Colonic mucosa (tissue), 4 donors: ENCODE data around the gene STAB2. TPM values are rescaled to one million over a fixed set of nuclear protein-coding genes. Genes with fewer than 3 reads are reported as not detected.

Experiments used
- DNase-seq: peaks from one replicate; pipeline ENCODE4 v3.0.0-alpha.2; 2020
- H3K27ac ChIP-seq: fragments of 200-600 bp; one replicate; pipeline ENCODE4 v1.8.0; 2021
- H3K27me3 ChIP-seq: fragments of 200-600 bp; one replicate; pipeline ENCODE4 v1.8.0; 2021
- H3K36me3 ChIP-seq: fragments of 200-600 bp; one replicate; pipeline ENCODE4 v1.8.0; 2021
- H3K4me1 ChIP-seq: fragments of 200-600 bp; one replicate; pipeline ENCODE4 v1.8.0; 2021; ENCODE audit warnings: mild to moderate bottlenecking
- H3K4me3 ChIP-seq: fragments of 200-600 bp; one replicate; pipeline ENCODE4 v1.8.0; 2021
- H3K9ac ChIP-seq, 2 donors: one replicate each; pipeline ENCODE4 v1.7.0; 2013; ENCODE audit warnings: control low read depth in 2 of 2, low read depth in 2 of 2, low read length in 2 of 2
- H3K9me3 ChIP-seq: fragments of 200-600 bp; one replicate; pipeline ENCODE4 v1.8.0; 2021
- CTCF ChIP-seq: fragments of 200-600 bp; IDR thresholded peaks from one replicate; pipeline ENCODE4 v1.8.0; 2022; ENCODE audit warnings: antibody characterized with exemption, mild to moderate bottlenecking
- intact Hi-C: fragments of 100-400 bp; cut with DNase I; formaldehyde crosslinking; loops from one replicate; pipeline ENCODE4 v1.14.1; 2022
- total RNA-seq, 2 donors: library from RNA; stranded (reverse); fragmentation: NEBNext Ultra II Directional in 1 of 2; extraction: Animal tissue kit (Norgen Biotek cat#: 25700) in 1 of 2; gene quantifications; one replicate each; pipeline ENCODE4 v1.2.1, GENCODE V29; 2021
- donor health status: healthy.
- donor health status: DM: no; HTN: no; CAD: no.
- donor health status: DM: no; HTN: no; CAD: no.

The STAB2 gene
- total RNA-seq, 2 donors from 2014 or later = 0.56 to 1.0 TPM

GRCh38 chr12:103571286-103571685 is 15.8 kb upstream of the STAB2 start:
- peak; percentile 40 for DNase-seq
- Histone ChIP-seq H3K27ac (no peak overlapping the region), H3K27me3 (peaks cover 5% of the 10 kb centered on the region), H3K9me3 (no peaks in the 10 kb centered on the region), H3K36me3 (no peaks in the 10 kb centered on the region), H3K4me1 (no peaks in the 10 kb centered on the region), H3K4me3 (no peak overlapping the region), H3K9ac (no peak overlapping the region)
- intact Hi-C loops = no loop called here
- no peak for TF ChIP-seq CTCF

- Histone ChIP-seq H3K4me1 (no peaks in the 10 kb centered on the region), H3K9ac (no peak overlapping the region), H3K36me3 (no peaks in the 10 kb centered on the region), H3K27ac (no peak overlapping the region), H3K27me3 (peaks cover 5% of the 10 kb centered on the region), H3K4me3 (no peak overlapping the region), H3K9me3 (no peaks in the 10 kb centered on the region)
- TF ChIP-seq CTCF = no peak
- intact Hi-C loops = no loop called here
- no peak for DNase-seq
Observed at GRCh38 chr12:103572312-103573045, 14.6 kb upstream of the STAB2 start.

- Histone ChIP-seq H3K4me1 (no peaks in the 10 kb centered on the region), H3K9me3 (no peaks in the 10 kb centered on the region), H3K27me3 (peaks cover 5% of the 10 kb centered on the region), H3K9ac (no peak overlapping the region), H3K4me3 (no peak overlapping the region), H3K27ac (no peak overlapping the region), H3K36me3 (no peaks in the 10 kb centered on the region)
- no peak for TF ChIP-seq CTCF
- intact Hi-C loops = no loop called here
- DNase-seq = no peak
Observed at GRCh38 chr12:103573185-103573584, 13.9 kb upstream of the STAB2 start.

GRCh38 chr12:103578926-103579325 is 8.1 kb upstream of the STAB2 start:
- Histone ChIP-seq H3K4me3 (no peak overlapping the region), H3K36me3 (no peaks in the 10 kb centered on the region), H3K27me3 (no peaks in the 10 kb centered on the region), H3K9ac (no peak overlapping the region), H3K27ac (no peak overlapping the region), H3K4me1 (no peaks in the 10 kb centered on the region), H3K9me3 (no peaks in the 10 kb centered on the region)
- no peak for TF ChIP-seq CTCF
- DNase-seq = no peak
- intact Hi-C loops = no loop called here

GRCh38 chr12:103580026-103580425 is 7.0 kb upstream of the STAB2 start:
- Histone ChIP-seq H3K36me3 (no peaks in the 10 kb centered on the region), H3K9ac (no peak overlapping the region), H3K4me1 (no peaks in the 10 kb centered on the region), H3K4me3 (no peak overlapping the region), H3K9me3 (no peaks in the 10 kb centered on the region), H3K27me3 (no peaks in the 10 kb centered on the region), H3K27ac (no peak overlapping the region)
- intact Hi-C loops = no loop called here
- no peak for TF ChIP-seq CTCF
- no peak for DNase-seq
